SJSA1 (cell line): ENCODE data around the gene SAP30BP. TPM values are rescaled to one million over a fixed set of nuclear protein-coding genes. Genes with fewer than 3 reads are reported as not detected.

Source experiments
- DNase-seq, 2 experiments: peaks; one replicate each; pipeline ENCODE4 v3.0.0-alpha.2; 2015 to 2020; ENCODE audit warnings: low spot score in 2 of 2, low read depth in 1 of 2
- H3K27ac ChIP-seq: fragments of 250-450 bp; sonication (Bioruptor Pico); 2 replicates; pipeline ENCODE4 v1.5.1; 2020; ENCODE audit warnings: mild to moderate bottlenecking, moderate library complexity
- H3K27me3 ChIP-seq: fragments of 250-450 bp; sonication (Bioruptor Pico); replicated peaks from 2 replicates; pipeline ENCODE4 v1.5.1; 2020; ENCODE audit warnings: mild to moderate bottlenecking, moderate library complexity
- H3K36me3 ChIP-seq: fragments of 250-450 bp; sonication (Bioruptor Pico); 2 replicates; pipeline ENCODE4 v1.5.1; 2020; ENCODE audit warnings: mild to moderate bottlenecking
- H3K4me1 ChIP-seq: fragments of 250-450 bp; sonication (Bioruptor Pico); replicated peaks from 2 replicates; pipeline ENCODE4 v1.6.1; 2021; ENCODE audit warnings: mild to moderate bottlenecking
- H3K4me3 ChIP-seq: fragments of 250-450 bp; sonication (Bioruptor Pico); 2 replicates; pipeline ENCODE4 v1.5.1; 2020; ENCODE audit warnings: mild to moderate bottlenecking
- H3K9me3 ChIP-seq: fragments of 250-450 bp; sonication (Bioruptor Pico); replicated peaks from 2 replicates; pipeline ENCODE4 v1.5.1; 2020; ENCODE audit warnings: mild to moderate bottlenecking
- total RNA-seq: library from RNA; depleted of rRNA; stranded (reverse); fragments of >200 nt; shearing (Covaris generic); gene quantifications from 2 replicates; pipeline ENCODE4 v1.2.3, GENCODE V29; 2014

Gene SAP30BP
- total RNA-seq, 1 experiment from 2014 or later: 90.5 TPM

- Histone ChIP-seq H3K9me3 (no peaks in the 10 kb centered on the region; the same call in none of the 2 replicates), H3K27ac (no peak overlapping the region), H3K4me3 (no peak overlapping the region), H3K36me3 (no peaks in the 10 kb centered on the region), H3K27me3 (peaks cover 16% of the 10 kb centered on the region; the same call in 1 of the 2 replicates), H3K4me1 (no peaks in the 10 kb centered on the region)
- no peak for DNase-seq
Measured at GRCh38 chr17:75730065-75730464, 62.9 kb downstream of the SAP30BP start.

DNA sequence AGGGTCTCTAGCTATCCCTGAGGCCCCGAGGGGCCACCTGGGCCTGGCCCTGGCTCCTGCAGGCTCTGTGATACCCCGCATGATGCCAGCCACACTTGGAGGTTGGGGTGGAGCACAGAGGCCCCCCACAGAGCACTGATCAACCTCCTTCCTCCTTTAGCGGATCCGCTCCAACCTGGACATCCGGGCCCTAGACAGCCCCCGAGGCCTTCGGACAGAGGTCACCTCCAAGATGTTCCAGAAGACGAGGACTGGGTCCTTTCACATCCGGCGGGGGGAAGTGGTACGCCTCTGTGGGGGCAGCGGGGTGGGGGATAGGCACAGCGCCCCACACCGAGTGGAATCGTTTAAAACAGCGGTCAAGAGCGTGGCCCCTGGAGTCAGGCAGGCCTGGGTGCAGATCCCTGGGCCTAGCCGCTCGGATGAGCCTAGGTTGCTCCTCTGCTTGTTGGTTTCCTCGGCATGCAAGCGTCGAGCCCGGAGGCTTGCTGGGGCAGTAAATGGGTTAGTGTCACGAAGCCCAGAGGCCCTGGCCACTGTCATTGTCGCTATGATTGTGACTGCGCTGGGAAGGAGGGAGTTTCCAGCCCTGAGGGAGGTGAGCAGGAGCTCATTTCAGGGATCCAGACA, 64.1 kb downstream of the SAP30BP start:
- Histone ChIP-seq H3K36me3 (no peaks in the 10 kb centered on the region), H3K4me1 (no peaks in the 10 kb centered on the region), H3K9me3 (no peaks in the 10 kb centered on the region; the same call in 1 of the 2 replicates), H3K27ac (no peak overlapping the region), H3K27me3 (0 out of 2 replicates have a peak, but pooled peaks cover 10% of the 10 kb centered on the region), H3K4me3 (no peak overlapping the region)
- DNase-seq: peak in 1 of 2 experiments; percentile 46

DNA sequence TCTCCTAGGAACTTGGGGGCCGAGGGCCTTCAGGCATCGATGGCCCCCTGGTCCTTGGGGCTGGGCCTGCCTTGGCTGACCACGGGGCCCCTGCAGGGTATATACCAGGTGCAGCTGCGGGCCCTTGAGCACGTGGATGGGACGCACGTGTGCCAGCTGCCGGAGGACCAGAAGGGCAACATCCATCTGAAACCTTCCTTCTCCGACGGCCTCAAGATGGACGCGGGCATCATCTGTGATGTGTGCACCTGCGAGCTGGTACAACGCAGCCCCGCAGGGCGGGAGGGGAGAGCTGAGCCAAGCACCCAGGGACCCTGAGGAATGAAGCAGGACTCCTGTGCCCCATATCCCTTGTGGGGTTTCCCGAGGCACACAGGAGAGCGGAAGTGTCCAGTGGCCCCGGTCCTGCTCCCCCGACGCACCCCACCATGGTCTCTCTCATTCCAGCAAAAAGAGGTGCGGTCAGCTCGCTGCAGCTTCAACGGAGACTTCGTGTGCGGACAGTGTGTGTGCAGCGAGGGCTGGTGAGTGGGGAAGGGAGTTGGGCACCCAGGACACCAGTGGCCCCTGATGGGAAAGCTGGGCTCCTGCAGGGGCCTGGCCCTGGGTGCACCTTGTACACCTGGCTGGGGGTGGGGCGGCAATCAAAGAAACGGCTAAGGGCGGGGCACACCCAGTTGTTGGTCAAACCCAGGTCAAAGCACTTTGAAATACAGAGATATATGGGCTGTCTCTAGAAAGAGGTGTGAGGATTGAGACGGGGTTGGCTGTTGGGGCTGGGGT, 64.8 kb downstream of the SAP30BP start:
- Histone ChIP-seq H3K4me3 (no peak overlapping the region), H3K27me3 (0 out of 2 replicates have a peak, but pooled peaks cover 10% of the 10 kb centered on the region), H3K4me1 (no peaks in the 10 kb centered on the region), H3K27ac (no peak overlapping the region), H3K9me3 (no peaks in the 10 kb centered on the region; the same call in 1 of the 2 replicates), H3K36me3 (no peaks in the 10 kb centered on the region)
- peak in 1 of 2 experiments; percentile 45 for DNase-seq

DNA sequence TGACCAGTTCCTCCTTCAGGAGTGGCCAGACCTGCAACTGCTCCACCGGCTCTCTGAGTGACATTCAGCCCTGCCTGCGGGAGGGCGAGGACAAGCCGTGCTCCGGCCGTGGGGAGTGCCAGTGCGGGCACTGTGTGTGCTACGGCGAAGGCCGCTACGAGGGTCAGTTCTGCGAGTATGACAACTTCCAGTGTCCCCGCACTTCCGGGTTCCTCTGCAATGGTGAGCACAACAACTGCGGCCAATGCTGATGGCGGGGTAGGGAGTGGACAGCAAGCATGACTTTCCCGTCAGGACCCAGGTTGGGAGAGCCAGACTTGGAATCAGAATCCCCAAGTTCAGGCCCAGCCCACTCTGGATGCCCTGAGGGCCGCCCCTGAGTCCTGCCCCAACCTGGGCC, 66.3 kb downstream of the SAP30BP start:
- no peak overlapping the region for H3K27ac ChIP-seq
- 0 out of 2 replicates have a peak, but pooled peaks cover under 1% of the 10 kb centered on the region for H3K27me3 ChIP-seq
- H3K9me3 ChIP-seq: no peaks in the 10 kb centered on the region; the same call in 1 of the 2 replicates
- no peak overlapping the region for H3K4me3 ChIP-seq
- DNase-seq: peak in 1 of 2 experiments; percentile 50
- no peaks in the 10 kb centered on the region for H3K36me3 ChIP-seq
- no peaks in the 10 kb centered on the region for H3K4me1 ChIP-seq

GRCh38 chr17:75734674-75735294, 67.6 kb downstream of the SAP30BP start:
- Histone ChIP-seq H3K36me3 (no peaks in the 10 kb centered on the region), H3K4me1 (no peaks in the 10 kb centered on the region), H3K27me3 (no peaks in the 10 kb centered on the region), H3K9me3 (no peaks in the 10 kb centered on the region; the same call in 1 of the 2 replicates), H3K4me3 (no peak overlapping the region), H3K27ac (no peak overlapping the region)
- no peak for DNase-seq

DNA sequence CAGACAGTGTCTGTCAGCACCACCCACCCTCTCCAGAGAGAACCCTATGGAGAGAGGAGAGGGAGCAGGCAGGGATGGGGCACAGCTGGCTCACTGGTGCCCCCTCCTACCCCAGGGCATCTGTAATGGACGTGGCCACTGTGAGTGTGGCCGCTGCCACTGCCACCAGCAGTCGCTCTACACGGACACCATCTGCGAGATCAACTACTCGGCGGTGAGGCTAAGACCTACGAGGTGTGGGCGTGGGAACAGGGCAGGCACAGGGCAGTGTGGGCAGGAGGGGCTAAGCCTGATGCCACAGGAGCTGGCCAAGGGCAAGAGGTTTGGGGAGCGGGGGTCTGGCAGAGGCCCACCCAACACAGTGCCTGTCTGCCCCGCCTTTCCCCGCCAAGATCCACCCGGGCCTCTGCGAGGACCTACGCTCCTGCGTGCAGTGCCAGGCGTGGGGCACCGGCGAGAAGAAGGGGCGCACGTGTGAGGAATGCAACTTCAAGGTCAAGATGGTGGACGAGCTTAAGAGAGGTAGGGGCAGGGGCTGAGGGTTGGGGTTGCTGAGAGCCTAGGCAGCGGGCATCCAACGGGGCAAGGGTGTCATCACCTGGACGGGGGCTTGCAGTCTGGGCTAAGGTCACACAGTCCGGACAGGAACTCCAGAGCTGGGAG, 69.2 kb downstream of the SAP30BP start:
- no peak for DNase-seq
- Histone ChIP-seq H3K4me3 (no peak overlapping the region), H3K27ac (no peak overlapping the region), H3K27me3 (no peaks in the 10 kb centered on the region), H3K36me3 (no peaks in the 10 kb centered on the region), H3K4me1 (no peaks in the 10 kb centered on the region), H3K9me3 (no peaks in the 10 kb centered on the region; the same call in 1 of the 2 replicates)

DNA sequence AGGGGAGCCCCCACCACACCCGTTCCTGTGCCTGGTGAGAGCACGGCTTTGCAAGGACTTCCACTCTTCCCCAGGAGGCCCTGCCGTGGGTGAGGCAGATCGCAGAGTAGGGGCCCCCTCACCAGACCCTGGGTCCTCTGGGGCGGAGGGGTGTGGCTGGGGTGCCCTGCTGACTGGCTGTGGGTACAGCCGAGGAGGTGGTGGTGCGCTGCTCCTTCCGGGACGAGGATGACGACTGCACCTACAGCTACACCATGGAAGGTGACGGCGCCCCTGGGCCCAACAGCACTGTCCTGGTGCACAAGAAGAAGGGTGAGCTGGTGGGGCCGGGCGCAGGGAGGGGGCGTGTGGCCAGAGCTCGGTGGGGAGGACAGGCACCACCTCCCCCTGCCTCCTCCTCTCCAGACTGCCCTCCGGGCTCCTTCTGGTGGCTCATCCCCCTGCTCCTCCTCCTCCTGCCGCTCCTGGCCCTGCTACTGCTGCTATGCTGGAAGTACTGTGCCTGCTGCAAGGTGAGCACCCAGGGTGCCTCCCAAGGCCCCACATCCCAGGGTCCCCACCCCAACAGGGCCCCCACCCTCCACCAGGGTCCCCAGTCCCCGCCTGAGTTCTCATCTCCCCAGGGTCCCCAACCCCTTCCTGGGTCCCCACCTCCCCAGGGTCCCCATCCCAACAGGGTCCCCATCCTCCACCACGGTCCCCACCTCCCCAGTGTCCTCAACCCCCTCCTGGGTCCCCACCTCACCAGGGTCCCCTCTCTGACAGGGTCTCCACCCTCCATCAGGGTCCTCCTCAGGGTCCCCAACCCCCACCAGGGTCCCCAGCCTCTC, 70.2 kb downstream of the SAP30BP start:
- Histone ChIP-seq H3K4me3 (no peak overlapping the region), H3K27ac (no peak overlapping the region), H3K9me3 (no peaks in the 10 kb centered on the region; the same call in 1 of the 2 replicates), H3K27me3 (no peaks in the 10 kb centered on the region), H3K36me3 (no peaks in the 10 kb centered on the region), H3K4me1 (no peaks in the 10 kb centered on the region)
- DNase-seq: no peak

DNA sequence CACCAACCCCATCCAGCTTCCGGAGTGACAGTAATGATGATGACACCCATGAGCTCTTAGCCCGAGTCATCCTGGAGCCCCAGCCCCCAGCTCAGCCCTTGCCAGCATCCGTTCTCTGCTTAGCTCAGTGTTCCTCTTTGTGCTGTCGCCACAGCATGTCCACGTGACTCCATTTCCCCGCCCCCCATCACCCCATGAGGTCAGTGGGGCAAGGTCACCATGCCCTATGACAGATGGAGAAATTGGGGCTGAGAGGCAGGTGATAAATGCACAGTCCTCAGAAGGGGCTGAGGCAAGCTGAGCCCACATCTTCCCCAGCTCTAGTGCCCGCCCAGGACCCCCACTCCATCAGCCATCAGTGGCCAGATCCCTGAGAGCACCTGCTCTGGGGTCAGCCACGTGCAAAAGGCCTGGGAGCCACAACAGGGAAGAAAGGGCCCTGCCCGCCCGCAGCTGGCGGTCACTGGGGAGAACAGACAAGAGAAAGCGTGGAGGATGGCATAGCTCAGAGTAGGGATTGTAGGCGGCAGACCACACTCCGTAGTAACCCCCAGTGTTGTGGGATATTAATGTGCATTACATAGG, 71.2 kb downstream of the SAP30BP start:
- DNase-seq: no peak
- H3K9me3 ChIP-seq: no peaks in the 10 kb centered on the region
- no peak overlapping the region for H3K27ac ChIP-seq
- H3K27me3 ChIP-seq: no peaks in the 10 kb centered on the region
- no peak overlapping the region for H3K4me3 ChIP-seq
- H3K36me3 ChIP-seq: no peaks in the 10 kb centered on the region
- no peaks in the 10 kb centered on the region for H3K4me1 ChIP-seq

DNA sequence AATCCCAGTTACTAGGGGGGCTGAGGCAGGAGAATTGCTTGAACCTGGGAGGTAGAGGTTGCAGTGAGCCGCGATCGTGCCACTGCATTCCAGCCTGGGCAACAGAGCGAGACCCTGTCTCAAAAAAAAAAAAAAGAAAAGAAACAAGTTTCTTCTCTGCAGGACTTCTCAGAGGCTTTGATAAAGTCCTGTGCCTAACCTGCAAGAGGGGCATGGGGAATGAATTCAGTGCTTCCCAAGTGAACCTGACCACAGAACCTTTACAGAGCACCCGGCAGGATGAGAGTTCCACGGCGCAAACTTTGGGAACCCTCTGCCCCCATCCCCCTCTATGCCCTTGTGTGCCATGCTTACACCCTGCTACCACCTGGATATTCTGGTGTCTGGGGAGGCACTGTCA, 72.0 kb downstream of the SAP30BP start:
- Histone ChIP-seq H3K36me3 (no peaks in the 10 kb centered on the region), H3K4me3 (no peak overlapping the region), H3K27me3 (no peaks in the 10 kb centered on the region), H3K4me1 (no peaks in the 10 kb centered on the region), H3K9me3 (no peaks in the 10 kb centered on the region), H3K27ac (no peak overlapping the region)
- no peak for DNase-seq

- no peak overlapping the region for H3K4me3 ChIP-seq
- H3K4me1 ChIP-seq: no peaks in the 10 kb centered on the region
- no peak for DNase-seq
- H3K27me3 ChIP-seq: no peaks in the 10 kb centered on the region
- no peaks in the 10 kb centered on the region for H3K36me3 ChIP-seq
- H3K27ac ChIP-seq: no peak overlapping the region
- H3K9me3 ChIP-seq: no peaks in the 10 kb centered on the region
Measured at GRCh38 chr17:75739801-75740200, 72.7 kb downstream of the SAP30BP start.

GRCh38 chr17:75740215-75740614, 73.1 kb downstream of the SAP30BP start:
- H3K9me3 ChIP-seq: no peaks in the 10 kb centered on the region
- DNase-seq: no peak
- no peaks in the 10 kb centered on the region for H3K36me3 ChIP-seq
- H3K4me3 ChIP-seq: no peak overlapping the region
- no peak overlapping the region for H3K27ac ChIP-seq
- H3K27me3 ChIP-seq: no peaks in the 10 kb centered on the region
- H3K4me1 ChIP-seq: no peaks in the 10 kb centered on the region

GRCh38 chr17:75740631-75741077, 73.5 kb downstream of the SAP30BP start:
- Histone ChIP-seq H3K4me3 (no peak overlapping the region), H3K27me3 (no peaks in the 10 kb centered on the region), H3K36me3 (no peaks in the 10 kb centered on the region), H3K9me3 (no peaks in the 10 kb centered on the region), H3K27ac (no peak overlapping the region), H3K4me1 (no peaks in the 10 kb centered on the region)
- no peak for DNase-seq
